ENCODE measurements around the gene SPACA7. TPM values are rescaled to one million over a fixed set of nuclear protein-coding genes. Genes with fewer than 3 reads are reported as not detected.

The SPACA7 gene
- total RNA-seq, 4 donors from 2014 or later, result not detected

DNA sequence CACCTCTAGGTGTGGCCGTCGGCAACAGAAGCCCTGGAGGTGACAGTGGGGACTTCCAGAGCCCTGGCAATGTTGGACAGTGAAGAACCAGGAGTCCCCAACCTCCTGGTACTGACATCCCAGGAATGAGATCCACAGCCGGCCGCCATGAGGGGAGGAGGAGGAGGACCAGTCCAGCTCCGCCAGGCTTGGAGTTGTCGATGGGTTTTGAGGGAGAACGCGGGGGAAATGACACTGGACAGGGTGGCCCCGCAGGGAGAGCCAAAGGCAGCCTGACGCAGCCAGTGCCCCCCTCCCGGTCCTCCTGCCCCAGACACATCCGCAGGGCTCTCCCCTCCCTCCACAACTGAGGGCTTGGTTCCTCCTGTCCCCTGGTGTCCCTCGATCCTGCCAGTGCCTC lies 57.9 kb downstream of the SPACA7 start:
- intact Hi-C loops (cut with DNase I; ENCODE audit: low total_unique reads) (no loop called here), in situ Hi-C loops (cut with MboI; ENCODE audit: low pct_ligation_motif_present in 1 of 4, low pct_unique_long_range_greater_than_20kb in 1 of 4, low sequenced_read_pairs in 3 of 4) (loop anchor here in 3 of 4 donors (25.0 kb wide), 2 partner anchors 347 to 972 kb away; no protein-coding TSS in a partner anchor)
- no peaks in the 10 kb centered on the region for H3K36me3 ChIP-seq
- no peak for DNase-seq
- H3K27ac ChIP-seq, result no peak overlapping the region
- no peak for TF ChIP-seq EP300 (IDR thresholded peaks at IDR 0.05; ENCODE audit: low read depth)
- TF ChIP-seq POLR2A (IDR thresholded peaks at IDR 0.05), result no peak
- TF ChIP-seq, protein P1, sequence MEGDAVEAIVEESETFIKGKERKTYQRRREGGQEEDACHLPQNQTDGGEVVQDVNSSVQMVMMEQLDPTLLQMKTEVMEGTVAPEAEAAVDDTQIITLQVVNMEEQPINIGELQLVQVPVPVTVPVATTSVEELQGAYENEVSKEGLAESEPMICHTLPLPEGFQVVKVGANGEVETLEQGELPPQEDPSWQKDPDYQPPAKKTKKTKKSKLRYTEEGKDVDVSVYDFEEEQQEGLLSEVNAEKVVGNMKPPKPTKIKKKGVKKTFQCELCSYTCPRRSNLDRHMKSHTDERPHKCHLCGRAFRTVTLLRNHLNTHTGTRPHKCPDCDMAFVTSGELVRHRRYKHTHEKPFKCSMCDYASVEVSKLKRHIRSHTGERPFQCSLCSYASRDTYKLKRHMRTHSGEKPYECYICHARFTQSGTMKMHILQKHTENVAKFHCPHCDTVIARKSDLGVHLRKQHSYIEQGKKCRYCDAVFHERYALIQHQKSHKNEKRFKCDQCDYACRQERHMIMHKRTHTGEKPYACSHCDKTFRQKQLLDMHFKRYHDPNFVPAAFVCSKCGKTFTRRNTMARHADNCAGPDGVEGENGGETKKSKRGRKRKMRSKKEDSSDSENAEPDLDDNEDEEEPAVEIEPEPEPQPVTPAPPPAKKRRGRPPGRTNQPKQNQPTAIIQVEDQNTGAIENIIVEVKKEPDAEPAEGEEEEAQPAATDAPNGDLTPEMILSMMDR (IDR thresholded peaks at IDR 0.05), result no peak
- TF ChIP-seq POLR2AphosphoS5 (IDR thresholded peaks at IDR 0.05), result no peak
- H3K27me3 ChIP-seq, result no peaks in the 10 kb centered on the region
- H3K4me1 ChIP-seq, result no peaks in the 10 kb centered on the region
- no peak overlapping the region for H3K4me3 ChIP-seq
- H3K9me3 ChIP-seq, result peaks cover 7% of the 10 kb centered on the region in 2 donors
- WGBS, 2 donors (ENCODE audit: low coverage in 1 of 2), result 86% methylated on average over 13 of the region's 13 CpGs; no CpG with 5 or more reads in 1 of the 2 donors

DNA sequence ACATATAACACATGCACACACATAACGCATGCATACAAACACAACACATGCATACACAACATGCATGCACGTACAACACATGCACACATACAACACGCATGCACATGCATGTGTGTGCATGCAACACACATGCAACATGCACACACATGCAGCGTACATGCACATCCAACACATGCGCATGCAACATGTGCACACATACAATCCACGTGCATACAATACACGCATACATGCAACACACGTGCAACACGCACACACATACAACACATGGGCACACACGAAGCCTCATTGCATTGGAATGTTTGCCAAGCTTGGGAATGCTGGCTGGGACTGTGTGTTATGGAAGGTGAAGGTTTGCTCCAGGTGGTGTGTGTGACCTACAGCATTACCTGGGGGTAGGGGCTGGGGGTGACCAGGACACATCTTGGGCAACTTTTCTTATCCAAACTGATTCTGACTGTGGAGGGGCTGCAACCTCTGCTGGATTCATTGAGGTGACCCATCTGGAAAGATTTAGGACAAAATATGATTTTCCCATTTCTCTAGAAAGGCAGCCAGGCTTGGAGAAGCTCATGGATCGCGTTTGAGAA lies 58.9 kb downstream of the SPACA7 start:
- Histone ChIP-seq H3K4me3 (no peak overlapping the region), H3K9me3 (peaks cover 7% of the 10 kb centered on the region in 2 donors), H3K27ac (no peak overlapping the region), H3K27me3 (no peaks in the 10 kb centered on the region), H3K36me3 (no peaks in the 10 kb centered on the region), H3K4me1 (no peaks in the 10 kb centered on the region)
- intact Hi-C loops (cut with DNase I; ENCODE audit: low total_unique reads) (no loop called here), in situ Hi-C loops (cut with MboI; ENCODE audit: low pct_ligation_motif_present in 1 of 4, low pct_unique_long_range_greater_than_20kb in 1 of 4, low sequenced_read_pairs in 3 of 4) (loop anchor here in 3 of 4 donors (25.0 kb wide), 2 partner anchors 348 to 973 kb away; no protein-coding TSS in a partner anchor)
- TF ChIP-seq POLR2AphosphoS5 (IDR thresholded peaks at IDR 0.05) (no peak), EP300 (IDR thresholded peaks at IDR 0.05; ENCODE audit: low read depth) (no peak), POLR2A (IDR thresholded peaks at IDR 0.05) (no peak)
- TF ChIP-seq, protein P1 (IDR thresholded peaks at IDR 0.05), result no peak
- no peak for DNase-seq
- WGBS, 2 donors (ENCODE audit: low coverage in 1 of 2), result 80 to 87% methylated on average over 2 to 12 of the region's 12 CpGs

DNA sequence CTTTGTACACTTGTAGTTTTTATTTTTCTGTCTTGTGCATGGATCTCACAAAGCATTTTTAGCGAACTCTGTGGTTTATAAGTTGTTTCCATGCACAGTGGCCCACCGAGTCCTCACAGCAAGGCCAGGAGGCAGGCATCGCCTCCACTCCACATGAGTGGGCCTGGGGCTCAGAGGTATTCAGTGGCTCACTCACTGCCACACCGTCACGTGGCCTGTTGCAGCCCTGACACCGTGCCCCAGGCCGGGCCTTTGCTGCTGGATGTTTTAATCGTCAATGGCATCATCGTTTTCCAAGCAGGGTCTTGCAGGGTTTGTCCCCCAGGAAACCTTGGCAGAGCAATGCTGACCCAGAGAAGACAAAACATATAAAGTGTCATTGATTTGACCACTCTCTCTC lies 59.8 kb downstream of the SPACA7 start:
- Histone ChIP-seq H3K4me1 (no peaks in the 10 kb centered on the region), H3K4me3 (no peak overlapping the region), H3K27ac (no peak overlapping the region), H3K27me3 (no peaks in the 10 kb centered on the region), H3K9me3 (peaks cover 7% of the 10 kb centered on the region in 2 donors), H3K36me3 (no peaks in the 10 kb centered on the region)
- in situ Hi-C loops (cut with MboI; ENCODE audit: low pct_ligation_motif_present in 1 of 4, low pct_unique_long_range_greater_than_20kb in 1 of 4, low sequenced_read_pairs in 3 of 4) (loop anchor here in 3 of 4 donors (25.0 kb wide), 2 partner anchors 349 to 974 kb away; no protein-coding TSS in a partner anchor), intact Hi-C loops (cut with DNase I; ENCODE audit: low total_unique reads) (no loop called here)
- no peak for DNase-seq
- TF ChIP-seq EP300 (IDR thresholded peaks at IDR 0.05; ENCODE audit: low read depth), result no peak
- no peak for TF ChIP-seq POLR2AphosphoS5 (IDR thresholded peaks at IDR 0.05)
- TF ChIP-seq, protein P1 (IDR thresholded peaks at IDR 0.05), result no peak
- TF ChIP-seq POLR2A (IDR thresholded peaks at IDR 0.05), result no peak
- WGBS, 2 donors (ENCODE audit: low coverage in 1 of 2), result 87 to 94% methylated on average over 7 to 9 of the region's 9 CpGs

DNA sequence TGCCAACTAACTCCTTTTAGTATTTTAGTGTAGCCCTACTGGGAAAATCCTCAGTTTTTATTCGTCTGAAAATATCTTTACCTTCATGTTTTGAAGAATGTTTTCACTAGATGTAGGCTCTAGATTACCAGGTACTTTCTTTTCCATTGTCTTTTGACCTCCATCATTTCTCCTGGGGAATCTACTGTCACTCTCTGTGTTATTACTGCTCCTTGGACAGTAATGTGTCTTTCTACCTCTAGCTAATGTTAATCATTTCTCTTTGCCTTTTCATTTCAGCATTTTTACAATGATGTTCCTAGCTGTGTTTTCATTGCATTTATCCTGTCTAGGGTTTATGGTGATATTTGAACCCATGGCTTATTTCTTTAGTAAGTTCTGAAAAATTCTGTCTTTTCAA lies 61.9 kb downstream of the SPACA7 start:
- Histone ChIP-seq H3K4me1 (no peaks in the 10 kb centered on the region), H3K36me3 (no peaks in the 10 kb centered on the region), H3K4me3 (no peak overlapping the region), H3K27me3 (peaks cover 20% of the 10 kb centered on the region), H3K27ac (no peak overlapping the region), H3K9me3 (peaks cover 7% of the 10 kb centered on the region in 2 donors)
- in situ Hi-C loops (cut with MboI; ENCODE audit: low pct_ligation_motif_present in 1 of 4, low pct_unique_long_range_greater_than_20kb in 1 of 4, low sequenced_read_pairs in 3 of 4), result loop anchor here in 3 of 4 donors (25.0 kb wide), 2 partner anchors 351 to 976 kb away; no protein-coding TSS in a partner anchor
- no peak for TF ChIP-seq POLR2AphosphoS5 (IDR thresholded peaks at IDR 0.05)
- TF ChIP-seq POLR2A (IDR thresholded peaks at IDR 0.05), result no peak
- TF ChIP-seq EP300 (IDR thresholded peaks at IDR 0.05; ENCODE audit: low read depth), result no peak
- TF ChIP-seq, protein P1 (IDR thresholded peaks at IDR 0.05), result no peak
- 86 to 87% methylated on average over 1 of the region's 1 CpG for WGBS, 2 donors (ENCODE audit: low coverage in 1 of 2)
- intact Hi-C loops (cut with DNase I; ENCODE audit: low total_unique reads), result no loop called here
- DNase-seq, result no peak
